HG03460 (cell line): ENCODE data around the gene TMEM176A.
"Not testable (repeated sequence)": the region's sequence is repeated elsewhere in the genome, so short reads cannot be mapped to it uniquely, and the experiment has no call there.

ENCODE experiments used
- ATAC-seq: cut with Tn5 transposase; IDR thresholded peaks from one replicate; pipeline ENCODE4 v1.9.1; 2021; ENCODE audit not compliant: unreplicated experiment

TMEM176A gene

DNA sequence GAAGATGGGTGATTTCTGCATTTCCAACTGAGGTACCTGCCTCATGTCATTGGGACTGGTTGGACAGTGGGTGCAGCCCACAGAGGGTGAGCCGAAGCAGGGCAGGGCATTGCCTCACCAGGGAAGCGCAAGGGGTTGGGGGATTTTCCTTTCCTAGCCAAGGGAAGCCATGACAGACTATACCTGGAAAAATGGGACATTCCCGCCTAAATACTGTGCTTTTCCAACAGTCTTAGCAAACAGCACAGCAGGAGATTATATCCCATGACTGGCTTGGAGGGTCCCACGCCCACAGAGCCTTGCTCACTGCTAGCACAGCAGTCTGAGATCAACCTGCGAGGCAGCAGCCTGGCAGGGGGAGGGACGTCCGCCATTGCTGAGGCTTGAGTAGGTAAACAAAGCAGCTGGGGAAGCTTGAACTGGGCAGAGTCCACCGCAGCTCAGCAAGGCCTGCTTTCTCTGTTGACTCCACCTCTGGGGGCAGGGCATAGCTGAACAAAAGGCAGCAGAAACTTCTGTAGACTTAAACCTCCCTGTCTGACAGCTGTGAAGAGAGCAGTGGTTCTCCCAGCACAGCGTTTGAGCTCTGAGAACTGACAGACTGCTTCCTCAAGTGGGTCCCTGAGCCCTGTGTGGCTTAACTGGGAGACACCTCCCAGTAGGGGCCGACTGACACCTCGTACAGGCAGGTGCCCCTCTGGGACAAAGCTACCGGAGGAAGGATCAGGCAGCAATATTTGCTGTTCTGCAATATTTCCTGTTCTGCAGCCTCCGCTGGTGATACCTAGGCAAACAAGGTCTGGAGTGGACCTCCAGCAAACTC lies 7.3 kb downstream of the TMEM176A start:
- ATAC-seq, result not testable (repeated sequence)

DNA sequence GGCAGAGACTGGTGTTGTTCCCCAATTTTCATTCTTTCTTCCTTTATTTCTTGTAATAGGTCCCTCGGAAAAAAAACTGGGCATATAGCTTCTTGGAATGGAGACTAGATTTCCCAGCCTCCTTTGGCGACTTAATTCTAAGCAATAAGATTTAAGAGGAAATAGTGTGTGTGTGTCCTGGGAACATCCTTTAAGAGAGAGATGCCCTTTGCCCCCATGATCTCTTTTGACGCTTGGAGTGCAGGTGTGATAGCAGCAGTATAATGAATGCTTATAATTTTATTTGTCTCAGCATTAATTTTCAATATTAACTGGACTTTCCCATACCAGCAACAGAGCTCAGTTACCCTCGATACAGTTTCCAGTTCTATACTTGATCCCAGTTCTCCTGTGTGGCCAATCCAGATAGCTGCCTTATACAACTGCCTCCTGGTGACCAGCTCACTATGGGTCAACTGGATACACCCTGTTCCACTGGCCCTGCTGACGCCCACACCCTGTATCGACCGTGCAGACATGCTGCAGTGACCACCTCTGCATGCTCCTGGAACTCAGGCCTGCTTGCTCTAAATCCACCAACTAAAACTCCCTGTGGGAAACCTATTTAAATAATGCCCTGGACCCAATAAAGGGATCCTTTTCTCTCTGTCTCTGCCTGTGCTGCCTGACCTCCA lies 13.9 kb downstream of the TMEM176A start:
- no peak for ATAC-seq

DNA sequence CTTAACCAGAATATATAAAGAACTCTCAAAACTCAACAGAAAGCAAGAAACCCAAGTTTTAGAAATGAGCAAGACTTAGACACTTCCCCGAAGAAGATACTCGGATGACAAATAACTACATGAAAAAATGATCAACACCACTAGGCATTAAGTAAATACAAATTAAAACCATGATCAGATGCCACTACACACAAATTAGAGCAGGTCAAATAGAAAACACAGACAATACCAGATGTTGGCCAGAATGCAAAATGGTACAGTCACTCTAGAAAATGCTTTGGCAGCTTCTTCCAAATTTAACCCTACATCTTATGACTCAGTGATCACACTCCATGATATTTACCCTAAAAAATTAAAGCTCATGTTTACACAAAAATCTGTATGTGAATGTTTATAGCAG lies 18.4 kb downstream of the TMEM176A start:
- no peak for ATAC-seq

- no peak for ATAC-seq
These were observed 19.6 kb downstream of the TMEM176A start for GRCh38 chr7:150820148-150820547.

- no peak for ATAC-seq
These were observed 20.1 kb downstream of the TMEM176A start for GRCh38 chr7:150820578-150821198.

GRCh38 chr7:150823043-150823442 lies 22.5 kb downstream of the TMEM176A start:
- no peak for ATAC-seq

DNA sequence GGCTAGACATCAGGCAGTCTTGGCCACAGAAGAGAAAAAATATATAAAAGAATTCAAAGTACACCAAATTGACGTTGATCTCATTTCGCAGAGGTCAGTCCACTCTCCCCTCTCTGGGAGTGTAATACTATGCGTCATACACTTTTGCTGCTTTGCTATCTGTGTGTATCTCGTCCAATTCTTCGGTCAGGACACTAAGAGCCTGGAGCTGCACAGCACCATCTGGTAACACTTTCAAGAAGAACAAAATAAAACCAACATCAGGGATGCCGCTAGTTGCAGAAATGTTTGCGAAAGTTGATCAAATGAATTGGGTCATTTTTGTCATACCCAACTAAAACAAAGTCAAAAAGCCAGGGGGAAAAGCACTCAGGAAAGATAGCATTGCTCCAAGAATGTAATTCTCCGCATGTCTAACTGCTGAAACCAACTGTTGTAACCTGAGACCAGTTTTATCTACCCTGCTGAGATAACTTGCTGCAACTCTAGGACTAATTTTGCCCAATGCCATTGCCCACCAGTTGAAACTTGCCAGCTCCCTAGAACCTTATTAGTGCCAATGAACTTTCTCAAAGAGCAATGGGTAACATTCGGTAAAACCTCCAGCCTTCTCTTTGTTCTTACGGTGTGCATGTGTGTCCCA lies 23.0 kb downstream of the TMEM176A start:
- no peak for ATAC-seq

GRCh38 chr7:150824379-150825177 lies 24.0 kb downstream of the TMEM176A start:
- ATAC-seq, result no peak

DNA sequence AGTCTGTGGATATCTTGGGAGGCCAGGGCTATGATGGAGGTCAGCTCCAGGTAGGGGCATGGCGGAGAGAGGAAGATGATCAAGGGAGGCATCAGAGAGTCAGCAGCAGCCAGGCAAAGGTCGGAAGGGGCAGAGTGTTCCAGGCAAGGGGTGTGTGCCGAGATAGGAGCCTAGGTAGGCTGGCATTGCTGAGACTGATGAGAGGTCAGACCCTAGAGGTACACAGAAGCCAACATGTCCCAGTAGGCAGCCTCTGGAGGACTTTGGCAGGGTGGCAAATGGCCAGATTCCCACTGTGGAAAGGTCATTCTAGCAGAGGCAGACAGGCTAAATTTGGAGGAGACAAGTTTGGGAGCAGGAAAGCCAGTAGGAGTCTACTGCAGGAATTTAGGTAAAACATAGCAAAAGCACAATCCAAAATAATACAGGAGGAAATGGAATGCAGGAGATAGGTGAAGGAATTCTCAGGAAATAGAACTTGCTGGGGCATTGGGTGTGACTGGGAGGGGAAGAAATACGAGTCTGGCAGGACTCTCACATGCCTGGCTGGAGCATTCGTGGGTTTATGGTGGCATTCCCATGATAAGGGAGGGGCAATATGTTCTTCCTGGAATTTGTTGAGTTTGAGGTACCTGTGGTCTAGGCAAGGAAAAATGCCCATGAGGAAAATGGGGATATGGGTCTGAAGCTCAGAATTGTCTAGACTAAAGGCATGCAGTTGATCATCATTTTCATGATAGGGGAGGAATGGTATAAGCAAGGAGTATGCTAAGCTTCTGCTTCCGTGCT lies 25.7 kb downstream of the TMEM176A start:
- no peak for ATAC-seq

DNA sequence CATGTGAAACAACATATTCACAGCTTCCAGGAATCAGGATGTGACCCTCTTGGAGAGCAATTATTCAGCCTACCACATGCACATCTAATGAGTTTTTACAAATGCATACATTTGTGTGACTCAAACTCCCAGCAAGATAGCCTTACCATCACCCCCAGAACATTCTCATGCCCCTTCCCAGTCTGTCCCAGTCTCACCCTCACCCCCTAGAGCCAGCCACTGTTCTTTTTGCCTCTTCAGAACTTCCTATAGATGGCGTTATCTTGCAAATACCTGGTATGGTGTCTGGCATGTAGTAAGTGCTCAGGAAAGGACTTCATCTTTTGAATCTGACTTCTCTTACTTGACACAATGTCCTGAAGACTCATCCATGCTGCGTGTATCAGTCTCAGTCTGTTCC lies 27.8 kb downstream of the TMEM176A start:
- ATAC-seq, result no peak

- ATAC-seq, result no peak
These were observed 28.9 kb downstream of the TMEM176A start for GRCh38 chr7:150829426-150829825.

DNA sequence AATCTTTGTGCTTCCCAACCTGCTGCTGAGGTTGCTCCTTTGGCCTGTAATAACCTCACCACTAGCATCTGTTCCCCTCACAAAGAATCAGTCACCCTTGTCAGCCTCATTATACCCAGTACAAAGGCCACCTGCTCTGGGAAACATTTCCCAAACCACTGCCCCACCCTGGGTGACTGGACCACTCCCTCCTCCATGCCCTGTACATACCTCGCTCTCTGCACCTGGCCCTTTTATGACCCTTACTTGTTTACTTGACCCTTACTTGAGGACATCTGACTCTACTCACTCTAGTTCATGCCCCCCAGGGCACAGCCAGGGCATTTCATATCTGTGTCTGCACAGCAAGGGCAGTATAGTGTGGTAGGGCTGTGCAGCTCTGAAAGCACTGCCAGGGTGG lies 30.4 kb downstream of the TMEM176A start:
- ATAC-seq, result no peak

GRCh38 chr7:150831851-150832250 lies 31.3 kb downstream of the TMEM176A start:
- no peak for ATAC-seq

DNA sequence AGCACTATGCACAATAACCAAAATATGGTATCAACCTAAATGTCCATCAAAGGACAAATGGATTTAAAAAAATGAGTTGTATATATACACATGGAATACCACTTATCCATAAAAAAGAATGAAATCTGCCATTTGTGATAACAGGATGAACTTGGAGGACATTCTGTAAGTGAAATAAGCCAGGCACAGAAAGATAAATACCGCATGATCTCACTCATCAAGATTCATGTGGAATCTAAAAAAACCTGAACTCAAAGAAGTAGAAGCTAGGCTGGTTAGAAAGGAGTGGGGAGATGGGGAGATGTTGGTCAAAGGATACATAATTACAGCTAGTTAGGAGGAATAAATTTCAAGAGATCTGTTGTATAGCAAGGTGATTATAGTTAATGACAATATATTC lies 34.5 kb downstream of the TMEM176A start:
- no peak for ATAC-seq

GRCh38 chr7:150835702-150836280 lies 35.2 kb downstream of the TMEM176A start:
- no peak for ATAC-seq

GRCh38 chr7:150838965-150839650 lies 38.5 kb downstream of the TMEM176A start:
- ATAC-seq, result no peak

DNA sequence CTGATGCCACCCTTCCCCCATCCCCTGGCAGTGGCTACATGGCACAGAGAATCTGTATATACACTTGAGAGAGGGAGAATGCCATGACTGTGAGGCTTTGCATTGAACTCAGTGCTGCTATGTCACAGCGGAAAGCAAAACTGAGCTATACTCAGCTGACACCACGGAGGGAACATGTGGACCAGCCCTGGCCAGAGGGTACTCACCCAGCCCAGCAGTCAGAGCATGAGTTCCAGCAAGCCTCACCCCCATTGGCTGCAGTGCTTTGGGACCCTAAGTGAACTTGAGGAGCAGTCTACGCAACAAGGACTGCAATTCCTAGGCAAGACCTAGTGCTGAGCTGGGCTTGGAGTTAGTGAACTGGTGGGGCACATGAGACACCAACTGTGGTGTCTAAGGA lies 41.4 kb downstream of the TMEM176A start:
- ATAC-seq, result no peak

DNA sequence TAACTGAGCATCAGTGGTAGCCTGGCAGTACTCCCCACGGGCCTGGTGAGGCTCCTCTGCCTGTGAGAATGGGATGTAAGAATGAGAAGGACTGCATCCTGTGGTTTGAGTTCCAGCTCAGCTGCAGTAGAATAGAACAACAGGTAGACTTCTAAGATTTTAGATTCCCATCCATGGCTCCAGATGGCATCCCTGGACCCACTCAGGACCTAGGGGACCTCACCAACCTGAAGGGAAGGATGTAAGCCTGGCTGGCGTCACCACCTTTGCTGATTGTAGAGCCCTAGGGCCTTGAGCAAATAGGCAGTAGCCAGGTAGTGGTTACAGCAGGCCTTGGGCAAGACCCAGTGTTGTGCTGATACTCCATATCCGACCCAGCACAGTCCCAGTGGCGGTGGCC lies 42.1 kb downstream of the TMEM176A start:
- ATAC-seq, result no peak

GRCh38 chr7:150845421-150845861 lies 44.9 kb downstream of the TMEM176A start:
- ATAC-seq, result no peak
